Astrocyte (in vitro differentiated cells and primary cell): ENCODE data around the gene ABCA1. TPM values are rescaled to one million over a fixed set of nuclear protein-coding genes. Genes with fewer than 3 reads are reported as not detected.

ENCODE experiments used
- DNase-seq: peaks from one replicate; pipeline ENCODE4 v3.0.0-alpha.2; 2010; ENCODE audit warnings: low read depth
- FAIRE-seq: peaks from 2 replicates; lab custom pipeline; 2011; peaks lifted over from hg19 to GRCh38; lab: Jason Lieb, UNC
- H2AFZ ChIP-seq: 2 replicates; pipeline ENCODE4 v1.6.0; 2012; ENCODE audit warnings: low read depth, low read length, inconsistent platforms
- H3K27ac ChIP-seq: 2 replicates; pipeline ENCODE4 v1.5.1; 2011; ENCODE audit warnings: low read depth, low read length, inconsistent platforms
- H3K27me3 ChIP-seq: 2 replicates; pipeline ENCODE4 v1.6.0; 2011; ENCODE audit warnings: low read length, inconsistent platforms; ENCODE audit not compliant: insufficient read depth
- H3K36me3 ChIP-seq: 2 replicates; pipeline ENCODE4 v1.5.1; 2011; ENCODE audit warnings: low read length, inconsistent platforms; ENCODE audit not compliant: insufficient read depth
- H3K4me1 ChIP-seq: 2 replicates; pipeline ENCODE4 v1.5.1; 2011; ENCODE audit warnings: low read length, inconsistent platforms; ENCODE audit not compliant: insufficient read depth
- H3K4me2 ChIP-seq: 2 replicates; pipeline ENCODE4 v1.6.0; 2012; ENCODE audit warnings: low read length, inconsistent platforms
- H3K4me3 ChIP-seq: 2 replicates; pipeline ENCODE4 v1.5.1; 2011; ENCODE audit warnings: low read depth, mild to moderate bottlenecking, low read length, inconsistent platforms; ENCODE audit not compliant: insufficient read depth
- H3K79me2 ChIP-seq: 2 replicates; pipeline ENCODE4 v1.6.0; 2012; ENCODE audit warnings: mild to moderate bottlenecking, low read length, inconsistent platforms; ENCODE audit not compliant: insufficient read depth
- H3K9ac ChIP-seq: 2 replicates; pipeline ENCODE4 v1.6.0; 2012; ENCODE audit warnings: mild to moderate bottlenecking, low read length, inconsistent platforms
- H3K9me3 ChIP-seq: 2 replicates; pipeline ENCODE4 v1.5.1; 2012; ENCODE audit warnings: low read depth, mild to moderate bottlenecking, low read length, inconsistent platforms; ENCODE audit not compliant: insufficient read depth
- H4K20me1 ChIP-seq: 2 replicates; pipeline ENCODE4 v1.6.0; 2012; ENCODE audit warnings: low read length, inconsistent platforms; ENCODE audit not compliant: insufficient read depth
- H3K27ac Mint-ChIP-seq: one replicate; pipeline ENCODE4 v1.8.0; 2021; ENCODE audit warnings: mild to moderate bottlenecking, mixed read lengths; ENCODE audit not compliant: unreplicated experiment
- H3K27me3 Mint-ChIP-seq: one replicate; pipeline ENCODE4 v1.8.0; 2021; ENCODE audit warnings: low read depth, mixed read lengths; ENCODE audit not compliant: unreplicated experiment
- H3K36me3 Mint-ChIP-seq: one replicate; pipeline ENCODE4 v1.8.0; 2021; ENCODE audit warnings: low read depth, mixed read lengths; ENCODE audit not compliant: unreplicated experiment
- H3K4me1 Mint-ChIP-seq: one replicate; pipeline ENCODE4 v1.8.0; 2021; ENCODE audit warnings: low read depth, mixed read lengths; ENCODE audit not compliant: unreplicated experiment
- H3K4me3 Mint-ChIP-seq: one replicate; pipeline ENCODE4 v1.8.0; 2021; ENCODE audit warnings: mild to moderate bottlenecking, moderate library complexity, mixed read lengths; ENCODE audit not compliant: unreplicated experiment
- H3K9me3 Mint-ChIP-seq: one replicate; pipeline ENCODE4 v1.8.0; 2021; ENCODE audit warnings: mild to moderate bottlenecking, mixed read lengths; ENCODE audit not compliant: unreplicated experiment
- EZH2 ChIP-seq: IDR thresholded peaks from 2 replicates; pipeline ENCODE4 v1.6.1; 2012; ENCODE audit warnings: mild to moderate bottlenecking, low read length, inconsistent platforms; ENCODE audit not compliant: insufficient read depth
- total RNA-seq: library from RNA; stranded (reverse); gene quantifications from 2 replicates; pipeline ENCODE4 v1.2.1, GENCODE V29; 2021
- TF ChIP-seq, protein P1 (sequence below): IDR thresholded peaks from 2 replicates; pipeline ENCODE4 v1.5.1; 2011; ENCODE audit warnings: low read depth, mild to moderate bottlenecking, inconsistent platforms, low read length, moderate library complexity; ENCODE audit not compliant: insufficient read depth

Gene ABCA1
- total RNA-seq, 1 donor from 2014 or later: 109 TPM

DNA sequence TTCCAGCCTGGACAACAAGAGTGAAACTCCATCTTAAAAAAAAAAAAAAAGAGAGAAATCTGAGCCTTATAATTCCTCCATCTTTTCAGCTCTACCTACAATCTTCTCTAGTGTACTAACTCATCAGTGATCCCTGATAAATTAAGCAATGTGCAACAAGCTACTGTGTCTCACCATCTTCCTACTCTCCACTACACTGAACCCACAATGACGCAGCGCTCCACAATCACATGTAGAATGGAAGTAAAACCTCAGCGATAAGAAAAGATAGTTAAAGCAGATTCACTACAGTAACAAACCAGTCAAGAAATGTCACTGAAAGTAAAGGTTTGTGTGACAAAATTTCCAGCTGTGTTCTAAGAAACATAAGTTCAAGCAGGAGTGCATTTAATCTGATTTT is 13.5 kb downstream of the ABCA1 start:
- Histone ChIP-seq H3K4me3 (no peak overlapping the region), H3K27me3 (no peaks in the 10 kb centered on the region), H3K4me1 (peaks cover 15% of the 10 kb centered on the region), H2AFZ (no peak overlapping the region), H3K4me2 (no peak overlapping the region), H3K36me3 (no peaks in the 10 kb centered on the region), H3K27ac (no peak overlapping the region), H4K20me1 (peaks cover 86% of the 10 kb centered on the region), H3K9ac (no peak overlapping the region), H3K9me3 (no peaks in the 10 kb centered on the region), H3K79me2 (peaks cover 88% of the 10 kb centered on the region)
- Mint-ChIP-seq H3K9me3 (no peaks in the 10 kb centered on the region), H3K4me1 (peaks cover 31% of the 10 kb centered on the region), H3K27ac (no peak overlapping the region), H3K27me3 (no peaks in the 10 kb centered on the region), H3K36me3 (peaks cover 3% of the 10 kb centered on the region), H3K4me3 (no peak overlapping the region)
- TF ChIP-seq, protein P1, sequence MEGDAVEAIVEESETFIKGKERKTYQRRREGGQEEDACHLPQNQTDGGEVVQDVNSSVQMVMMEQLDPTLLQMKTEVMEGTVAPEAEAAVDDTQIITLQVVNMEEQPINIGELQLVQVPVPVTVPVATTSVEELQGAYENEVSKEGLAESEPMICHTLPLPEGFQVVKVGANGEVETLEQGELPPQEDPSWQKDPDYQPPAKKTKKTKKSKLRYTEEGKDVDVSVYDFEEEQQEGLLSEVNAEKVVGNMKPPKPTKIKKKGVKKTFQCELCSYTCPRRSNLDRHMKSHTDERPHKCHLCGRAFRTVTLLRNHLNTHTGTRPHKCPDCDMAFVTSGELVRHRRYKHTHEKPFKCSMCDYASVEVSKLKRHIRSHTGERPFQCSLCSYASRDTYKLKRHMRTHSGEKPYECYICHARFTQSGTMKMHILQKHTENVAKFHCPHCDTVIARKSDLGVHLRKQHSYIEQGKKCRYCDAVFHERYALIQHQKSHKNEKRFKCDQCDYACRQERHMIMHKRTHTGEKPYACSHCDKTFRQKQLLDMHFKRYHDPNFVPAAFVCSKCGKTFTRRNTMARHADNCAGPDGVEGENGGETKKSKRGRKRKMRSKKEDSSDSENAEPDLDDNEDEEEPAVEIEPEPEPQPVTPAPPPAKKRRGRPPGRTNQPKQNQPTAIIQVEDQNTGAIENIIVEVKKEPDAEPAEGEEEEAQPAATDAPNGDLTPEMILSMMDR: no peak
- TF ChIP-seq EZH2: no peak
- no peak for DNase-seq
- no peak for FAIRE-seq

DNA sequence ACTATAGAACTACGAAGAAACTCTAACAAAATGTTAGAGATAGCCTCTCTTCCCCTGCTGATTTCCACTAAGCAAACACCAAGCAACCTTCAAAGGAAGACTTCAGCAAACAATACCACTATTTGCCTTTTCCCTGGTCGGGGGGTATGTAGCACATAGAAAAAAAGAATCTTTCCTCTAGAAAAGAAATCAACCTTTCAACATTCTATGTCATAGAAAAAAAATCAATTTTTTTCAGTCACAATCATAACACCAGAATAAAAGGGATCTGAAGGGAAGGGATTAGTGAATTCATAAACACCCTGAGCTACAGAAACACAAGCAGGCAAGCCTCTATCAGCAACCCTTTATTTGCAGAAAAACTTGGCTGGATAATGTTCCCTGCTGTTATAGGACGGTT is 15.3 kb downstream of the ABCA1 start:
- Mint-ChIP-seq H3K9me3 (no peaks in the 10 kb centered on the region), H3K27me3 (no peaks in the 10 kb centered on the region), H3K36me3 (peaks cover 3% of the 10 kb centered on the region), H3K4me1 (peaks cover 33% of the 10 kb centered on the region), H3K27ac (no peak overlapping the region), H3K4me3 (no peak overlapping the region)
- peaks cover 18% of the 10 kb centered on the region for H3K4me1 ChIP-seq
- FAIRE-seq: no peak
- no peak for DNase-seq
- H3K27ac ChIP-seq: no peak overlapping the region
- no peaks in the 10 kb centered on the region for H3K9me3 ChIP-seq
- no peak overlapping the region for H3K4me2 ChIP-seq
- no peaks in the 10 kb centered on the region for H3K36me3 ChIP-seq
- peaks cover 86% of the 10 kb centered on the region for H3K79me2 ChIP-seq
- H3K9ac ChIP-seq: no peak overlapping the region
- H2AFZ ChIP-seq: no peak overlapping the region
- TF ChIP-seq, protein P1: no peak
- no peak for TF ChIP-seq EZH2
- no peak overlapping the region for H3K4me3 ChIP-seq
- H3K27me3 ChIP-seq: no peaks in the 10 kb centered on the region
- H4K20me1 ChIP-seq: peaks cover 81% of the 10 kb centered on the region

DNA sequence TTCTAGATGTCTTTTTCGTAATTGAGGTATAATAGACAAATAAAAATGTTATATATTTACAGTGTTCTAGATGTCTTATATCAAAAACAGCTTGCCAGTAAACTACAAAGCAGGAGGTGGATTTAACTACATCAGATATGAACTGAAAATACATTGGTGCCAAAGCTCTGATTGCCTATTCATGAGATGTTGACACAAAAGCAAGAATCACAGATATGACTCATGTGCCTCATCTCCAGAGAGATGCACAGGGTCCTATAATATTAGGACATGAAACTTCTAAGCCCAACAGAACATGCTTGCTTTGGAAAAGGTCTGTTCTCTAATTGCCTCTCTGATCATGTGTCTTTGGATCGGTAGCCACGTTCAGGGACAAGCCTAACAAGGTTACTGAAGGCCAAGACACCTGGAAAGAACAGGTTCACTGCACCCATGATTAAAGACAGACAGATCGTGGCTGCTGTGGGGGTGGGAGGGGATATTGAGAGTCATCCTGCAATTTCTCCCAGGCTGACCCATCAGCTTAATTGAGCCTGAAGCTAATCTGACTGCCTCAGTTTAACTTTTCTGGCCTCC is 16.8 kb downstream of the ABCA1 start:
- H3K9me3 ChIP-seq: no peaks in the 10 kb centered on the region
- H3K4me3 ChIP-seq: no peak overlapping the region
- peaks cover 86% of the 10 kb centered on the region for H3K79me2 ChIP-seq
- H2AFZ ChIP-seq: no peak overlapping the region
- no peak overlapping the region for H3K9ac ChIP-seq
- Mint-ChIP-seq H3K9me3 (no peaks in the 10 kb centered on the region), H3K4me1 (peaks cover 46% of the 10 kb centered on the region), H3K27ac (no peak overlapping the region), H3K27me3 (no peaks in the 10 kb centered on the region), H3K4me3 (no peak overlapping the region), H3K36me3 (peaks cover 6% of the 10 kb centered on the region)
- peaks cover 84% of the 10 kb centered on the region for H4K20me1 ChIP-seq
- H3K4me2 ChIP-seq: peak overlapping the region; percentile 46
- no peaks in the 10 kb centered on the region for H3K36me3 ChIP-seq
- FAIRE-seq (no peak), DNase-seq (peak; percentile 45)
- TF ChIP-seq EZH2: no peak
- TF ChIP-seq, protein P1: no peak
- no peak overlapping the region for H3K27ac ChIP-seq
- no peaks in the 10 kb centered on the region for H3K27me3 ChIP-seq
- H3K4me1 ChIP-seq: peaks cover 33% of the 10 kb centered on the region
